H1 (cell line): ENCODE measurements around the gene MYH10. TPM values are rescaled to one million over a fixed set of nuclear protein-coding genes. Genes with fewer than 3 reads are reported as not detected.

Experiments
- CTCF ChIA-PET: fragments of 300-600 bp; sonication (Branson Sonifier 250); formaldehyde crosslinking; loops from one replicate; lab custom pipeline; 2021; ENCODE audit not compliant: partially characterized antibody; lab: Charles Lee
- POLR2A ChIA-PET: fragments of 300-600 bp; sonication (Branson Sonifier 250); formaldehyde crosslinking; loops from one replicate; lab custom pipeline; 2021; ENCODE audit warnings: inconsistent platforms; ENCODE audit not compliant: partially characterized antibody; lab: Charles Lee
- DNase-seq, 2 experiments: peaks; one replicate each; pipeline versions ENCODE4 v3.0.0 to v3.0.0-alpha.2; 2010 to 2022; ENCODE audit warnings: low spot score in 2 of 2, low read depth in 1 of 2, mixed read lengths in 1 of 2
- FAIRE-seq: peaks from 2 replicates; lab custom pipeline; 2011; peaks lifted over from hg19 to GRCh38; lab: Jason Lieb, UNC
- H2AFZ ChIP-seq: 2 replicates; pipeline ENCODE4 v1.8.1; 2012; ENCODE audit warnings: low read length, inconsistent platforms
- H2AK5ac ChIP-seq: 2 replicates; pipeline ENCODE4 v1.6.1; 2013; ENCODE audit warnings: low read depth, low read length
- H2BK120ac ChIP-seq: replicated peaks from 2 replicates; pipeline ENCODE3; 2013; ENCODE audit warnings: low read depth, low read length, inconsistent platforms
- H2BK12ac ChIP-seq: 2 replicates; pipeline ENCODE4 v1.6.1; 2013; ENCODE audit warnings: low read depth, low read length
- H2BK15ac ChIP-seq: 2 replicates; pipeline ENCODE4 v1.6.1; 2013; ENCODE audit warnings: low read length
- H2BK20ac ChIP-seq: 2 replicates; pipeline ENCODE4 v1.6.1; 2013; ENCODE audit warnings: low read length
- H2BK5ac ChIP-seq: 2 replicates; pipeline ENCODE4 v1.6.1; 2013; ENCODE audit warnings: low read depth, low read length
- H3K14ac ChIP-seq: 2 replicates; pipeline ENCODE4 v1.6.1; 2013; ENCODE audit warnings: inconsistent platforms; ENCODE audit not compliant: insufficient read length
- H3K18ac ChIP-seq: 2 replicates; pipeline ENCODE4 v1.6.1; 2013; ENCODE audit warnings: low read length; ENCODE audit errors: extremely low read depth
- H3K23ac ChIP-seq: 2 replicates; pipeline ENCODE4 v1.6.1; 2013; ENCODE audit warnings: inconsistent platforms; ENCODE audit not compliant: insufficient read length
- H3K23me2 ChIP-seq: 2 replicates; pipeline ENCODE4 v1.6.1; 2013; ENCODE audit warnings: low read depth, low read length
- H3K27ac ChIP-seq: 2 replicates; pipeline ENCODE4 v1.6.1; 2011; ENCODE audit warnings: low read depth, low read length, inconsistent platforms
- H3K27me3 ChIP-seq, 4 experiments: replicated peaks in 1 of 4; 1 replicate in 1 of 4; 2 replicates in 3 of 4; pipeline versions ENCODE4 v1.6.1 to v1.8.1; 2011 to 2013; ENCODE audit warnings: low read length in 3 of 4, mild to moderate bottlenecking in 3 of 4, inconsistent platforms in 2 of 4, mixed read lengths in 2 of 4, moderate library complexity in 1 of 4; ENCODE audit not compliant: control insufficient read depth in 3 of 4, insufficient read depth in 3 of 4; ENCODE audit errors: extremely low read depth in 1 of 4
- H3K36me3 ChIP-seq, 4 experiments: 2 replicates each; pipeline versions ENCODE4 v1.6.1 to v1.8.1; 2011 to 2013; ENCODE audit warnings: mild to moderate bottlenecking in 4 of 4, low read length in 3 of 4, moderate library complexity in 2 of 4, control low read depth in 1 of 4, inconsistent platforms in 1 of 4; ENCODE audit not compliant: insufficient read depth in 4 of 4, control insufficient read depth in 2 of 4
- H3K4ac ChIP-seq: replicated peaks from 2 replicates; pipeline ENCODE3; 2013; ENCODE audit warnings: low read length, low read depth, mixed read lengths, inconsistent platforms; ENCODE audit not compliant: insufficient read length
- H3K4me1 ChIP-seq, 4 experiments: replicated peaks in 1 of 4; 1 replicate in 1 of 4; 2 replicates in 3 of 4; pipeline versions ENCODE4 v1.6.1 to v1.8.1; 2011 to 2013; ENCODE audit warnings: low read length in 3 of 4, inconsistent platforms in 2 of 4, mixed read lengths in 1 of 4; ENCODE audit not compliant: insufficient read depth in 4 of 4, control insufficient read depth in 3 of 4
- H3K4me2 ChIP-seq, 2 experiments: 2 replicates each; pipeline versions ENCODE4 v1.6.1 to v1.8.1; 2011 to 2013; ENCODE audit warnings: low read depth in 2 of 2, low read length in 2 of 2, control low read depth in 1 of 2, inconsistent platforms in 1 of 2, mild to moderate bottlenecking in 1 of 2; ENCODE audit not compliant: insufficient read depth in 1 of 2
- H3K4me3 ChIP-seq, 4 experiments: fragments of 200-600, 300-600 bp in 1 of 4; sonication (generic), shearing (Covaris generic), sonication (Bioruptor Twin) in 1 of 4; 2 replicates each; pipeline versions ENCODE4 v1.5.1 to v1.8.1; 2011 to 2016; ENCODE audit warnings: low read length in 4 of 4, low read depth in 3 of 4, control low read depth in 2 of 4, inconsistent platforms in 2 of 4, mild to moderate bottlenecking in 2 of 4, mixed read lengths in 1 of 4, moderate library complexity in 1 of 4; ENCODE audit not compliant: insufficient read depth in 2 of 4; ENCODE audit errors: extremely low read depth in 1 of 4
- H3K56ac ChIP-seq: replicated peaks from 2 replicates; pipeline ENCODE3; 2013; ENCODE audit warnings: low read depth, mild to moderate bottlenecking, mixed read lengths, low read length, inconsistent platforms; ENCODE audit not compliant: insufficient read length
- H3K79me1 ChIP-seq: 2 replicates; pipeline ENCODE4 v1.6.1; 2013; ENCODE audit warnings: low read depth, low read length, control low read depth
- H3K79me2 ChIP-seq, 2 experiments: 2 replicates each; pipeline versions ENCODE4 v1.6.1 to v1.8.1; 2012 to 2013; ENCODE audit warnings: low read length in 2 of 2, mild to moderate bottlenecking in 2 of 2, inconsistent platforms in 1 of 2; ENCODE audit not compliant: insufficient read depth in 2 of 2, control insufficient read depth in 1 of 2
- H3K9ac ChIP-seq, 4 experiments: replicated peaks in 1 of 4; 1 replicate in 1 of 4; 2 replicates in 3 of 4; pipeline versions ENCODE4 v1.6.1 to v1.8.1; 2011 to 2013; ENCODE audit warnings: low read depth in 3 of 4, low read length in 3 of 4, control low read depth in 2 of 4, mild to moderate bottlenecking in 2 of 4, moderate library complexity in 2 of 4, inconsistent platforms in 1 of 4; ENCODE audit errors: extremely low read depth in 1 of 4
- H3K9me3 ChIP-seq, 2 experiments: 2 replicates each; pipeline versions ENCODE4 v1.6.1 to v1.8.1; 2012 to 2013; ENCODE audit warnings: mild to moderate bottlenecking in 2 of 2, moderate library complexity in 2 of 2, control low read depth in 1 of 2, inconsistent platforms in 1 of 2, low read depth in 1 of 2, low read length in 1 of 2, mixed read lengths in 1 of 2; ENCODE audit not compliant: insufficient read depth in 2 of 2
- H4K20me1 ChIP-seq, 2 experiments: replicated peaks in 1 of 2; 2 replicates each; pipeline versions ENCODE3 to v1.8.1; 2011 to 2013; ENCODE audit warnings: inconsistent platforms in 2 of 2, low read length in 2 of 2, mild to moderate bottlenecking in 1 of 2; ENCODE audit not compliant: insufficient read depth in 2 of 2, control insufficient read depth in 1 of 2
- H4K5ac ChIP-seq: 2 replicates; pipeline ENCODE4 v1.6.1; 2013; ENCODE audit warnings: low read length, low read depth, mixed read lengths, inconsistent platforms; ENCODE audit not compliant: insufficient read length
- H4K8ac ChIP-seq: 2 replicates; pipeline ENCODE4 v1.8.0; 2013; ENCODE audit warnings: mild to moderate bottlenecking, moderate library complexity, low read length, inconsistent platforms; ENCODE audit not compliant: insufficient read depth; ENCODE audit errors: extremely low read depth
- H4K91ac ChIP-seq: replicated peaks from 2 replicates; pipeline ENCODE3; 2013; ENCODE audit warnings: low read length, mixed read lengths, inconsistent platforms; ENCODE audit not compliant: insufficient read length
- CBX5 ChIP-seq: fragments of 300-800, 300-1000 bp; sonication (generic); IDR thresholded peaks from 2 replicates; pipeline ENCODE4 v1.7.1; 2016; ENCODE audit warnings: antibody characterized with exemption, low read length, low read depth
- CREB1 ChIP-seq: IDR thresholded peaks from 2 replicates; pipeline ENCODE4 v1.6.1; 2012; ENCODE audit warnings: inconsistent platforms
- EZH2 ChIP-seq: fragments of 200-600 bp; sonication (generic); IDR thresholded peaks from 2 replicates; pipeline ENCODE4 v1.7.1; 2012; ENCODE audit warnings: low read depth, mild to moderate bottlenecking, moderate library complexity, low read length, inconsistent platforms; ENCODE audit not compliant: severe bottlenecking
- GABPA ChIP-seq: IDR thresholded peaks from 2 replicates; pipeline ENCODE4 v1.6.1; 2011; ENCODE audit warnings: mild to moderate bottlenecking, low read length, moderate library complexity, borderline replicate concordance; ENCODE audit not compliant: insufficient read depth
- JUND ChIP-seq: IDR thresholded peaks from 2 replicates; pipeline ENCODE4 v1.6.1; 2011; ENCODE audit warnings: mild to moderate bottlenecking, improper control_type of control experiment, low read length
- NANOG ChIP-seq: IDR thresholded peaks from 2 replicates; pipeline ENCODE4 v1.6.1; 2011; ENCODE audit warnings: low read length, low read depth, mild to moderate bottlenecking, inconsistent platforms; ENCODE audit not compliant: insufficient read depth, poor library complexity, severe bottlenecking
- NRF1 ChIP-seq: IDR thresholded peaks from 2 replicates; pipeline ENCODE4 v1.6.1; 2011; ENCODE audit warnings: mild to moderate bottlenecking, low read depth, low read length, improper control_type of control experiment
- SIX5 ChIP-seq: IDR thresholded peaks from 2 replicates; pipeline ENCODE4 v1.6.1; 2011; ENCODE audit warnings: mild to moderate bottlenecking, low read depth, low read length
- TBP ChIP-seq: IDR thresholded peaks from 2 replicates; pipeline ENCODE4 v1.6.1; 2011; ENCODE audit warnings: low read depth, low read length, improper control_type of control experiment
- WGBS, 2 experiments: shearing (Covaris generic) in 1 of 2; methylation state at CpG; one replicate each; pipeline versions ENCODE4 v1.1.6 to v1.1.7; 2013 to 2015; ENCODE audit warnings: low lambda C conversion rate in 2 of 2, mixed read lengths in 2 of 2, inconsistent platforms in 1 of 2, low coverage in 1 of 2, missing lambda C conversion rate in 1 of 2; ENCODE audit not compliant: insufficient replicate concordance in 2 of 2, insufficient coverage in 1 of 2, insufficient read length in 1 of 2; ENCODE audit errors: extremely low coverage in 1 of 2, missing lambda C conversion rate in 1 of 2; 5-methylcytosine and 5-hydroxymethylcytosine counted together
- polyA plus RNA-seq, 7 experiments: library from polyadenylated mRNA; depleted of rRNA in 3 of 7; stranded (reverse) in 5 of 7; unstranded in 2 of 7; fragments of >200 nt in 5 of 7; fragments of 200-250 nt in 2 of 7; gene quantifications; 1 replicate in 5 of 7; 2 replicates in 1 of 7; 4 replicates in 1 of 7; pipeline versions ENCODE4 v1.2.1 to v1.2.3, GENCODE V29; 2011 to 2013; ENCODE audit warnings: missing spikeins in 2 of 7, mixed read lengths in 2 of 7
- total RNA-seq: library from RNA; stranded (reverse); fragmentation: NEBNext Ultra II Directional; extraction: Animal tissue kit (Norgen Biotek cat#: 25700); gene quantifications from 2 replicates; pipeline ENCODE4 v1.2.1, GENCODE V29; 2021

The MYH10 gene
- total and polyA plus RNA-seq, 2 of the 8 experiments (the other 6 are each of a cell fraction or from before 2014, with no cell fraction given): 64.1 to 289 TPM

DNA sequence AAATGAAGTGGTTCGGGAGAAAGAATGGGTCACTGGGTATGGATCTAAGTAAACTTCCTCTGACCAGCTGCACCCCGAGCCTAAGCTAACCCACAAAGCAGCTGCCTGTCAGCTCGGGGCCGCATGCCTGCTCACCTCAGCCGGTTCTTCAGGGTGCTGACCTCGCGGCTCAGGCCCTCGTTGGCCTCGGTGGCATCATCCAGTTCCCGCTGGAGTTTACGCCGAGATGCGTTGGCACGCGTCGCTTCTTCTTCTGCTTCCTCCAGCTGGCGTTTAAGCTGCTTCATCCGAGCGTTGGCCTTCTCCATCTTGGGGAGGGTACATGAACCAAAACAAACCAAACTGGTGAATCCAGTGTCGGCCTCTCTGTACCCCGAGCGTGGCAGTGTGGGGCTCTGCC lies 153.8 kb downstream of the MYH10 start:
- Histone ChIP-seq H2BK20ac (no peak overlapping the region), H3K23me2 (no peaks in the 10 kb centered on the region), H2BK120ac (no peak overlapping the region), H3K4ac (no peak overlapping the region), H3K79me2 (no peaks in the 10 kb centered on the region), H4K91ac (no peak overlapping the region), H3K4me1 (no peaks in the 10 kb centered on the region), H3K9me3 (no peaks in the 10 kb centered on the region), H3K56ac (no peak overlapping the region), H3K4me3 (no peak overlapping the region), H3K27me3 (no peaks in the 10 kb centered on the region), H3K27ac (no peak overlapping the region), H3K18ac (no peak overlapping the region), H2BK12ac (no peak overlapping the region), H2BK15ac (no peak overlapping the region), H3K14ac (no peak overlapping the region), H3K23ac (no peak overlapping the region), H3K9ac (no peak overlapping the region), H2AK5ac (no peak overlapping the region), H4K8ac (no peak overlapping the region), H3K79me1 (no peaks in the 10 kb centered on the region; the same call in 1 of the 2 replicates), H4K5ac (no peak overlapping the region), H4K20me1 (peaks cover 7 to 9% of the 10 kb centered on the region in 2 experiments), H2BK5ac (no peak overlapping the region), H3K36me3 (peaks cover 51 to 81% (median 69%) of the 10 kb centered on the region in 4 experiments), H3K4me2 (no peak overlapping the region), H2AFZ (no peak overlapping the region)
- WGBS, 2 experiments: 95% methylated on average over 22 of the region's 22 CpGs; no CpG with 5 or more reads in 1 of the 2 experiments
- ChIA-PET POLR2A (interaction anchor here (1.3 kb wide), 1 partner anchor 9 kb away, joined by 5 read pairs; no protein-coding TSS in a partner anchor), CTCF (interaction anchor here (1.1 to 2.6 kb wide), 4 partner anchors 10 to 67 kb away, joined by 3 to 9 read pairs (median 4); no protein-coding TSS in a partner anchor)
- TF ChIP-seq GABPA (no peak), EZH2 (no peak), SIX5 (no peak), NANOG (no peak), TBP (no peak), NRF1 (no peak), CREB1 (no peak), CBX5 (no peak), JUND (no peak)
- FAIRE-seq (no peak), DNase-seq (no peak)
